A673 (cell line): ENCODE data around the gene NAGS. TPM values are rescaled to one million over a fixed set of nuclear protein-coding genes. Genes with fewer than 3 reads are reported as not detected.
"Not testable (repeated sequence)": the region's sequence is repeated elsewhere in the genome, so short reads cannot be mapped to it uniquely, and the experiment has no call there.

Source experiments
- BruUV-seq: library from RNA; stranded (reverse); fragments of 400-500 nt; replicated peaks from 2 replicates; lab custom pipeline; 2021; lab: Mats Ljungman, UMichigan
- CTCF ChIA-PET: fragments of 300-600 bp; sonication (Branson Sonifier 250); formaldehyde crosslinking; loops from one replicate; lab custom pipeline; 2022; ENCODE audit warnings: antibody characterized with exemption; lab: Charles Lee
- POLR2A ChIA-PET: fragments of 300-600 bp; sonication (Branson Sonifier 250); formaldehyde crosslinking; loops from one replicate; lab custom pipeline; 2022; ENCODE audit warnings: antibody characterized with exemption; ENCODE audit not compliant: low non-redundant PET; lab: Charles Lee
- DNase-seq: peaks from one replicate; pipeline ENCODE4 v3.0.0-alpha.2; 2015; ENCODE audit warnings: low spot score
- H3K27ac ChIP-seq: fragments of 200-600 bp; sonication (generic); 2 replicates; pipeline ENCODE4 v1.5.1; 2016; ENCODE audit warnings: mixed run types, low read depth, mild to moderate bottlenecking, mixed read lengths, antibody characterized with exemption, low read length; ENCODE audit not compliant: poor library complexity, severe bottlenecking
- H3K27me3 ChIP-seq: fragments of 200-600 bp; sonication (generic); replicated peaks from 2 replicates; pipeline ENCODE4 v1.6.1; 2017; ENCODE audit warnings: mixed run types, low read depth, mild to moderate bottlenecking, mixed read lengths, antibody characterized with exemption, low read length; ENCODE audit not compliant: insufficient read depth, poor library complexity
- H3K36me3 ChIP-seq: fragments of 200-600 bp; sonication (generic); 2 replicates; pipeline ENCODE4 v1.6.1; 2016; ENCODE audit warnings: mixed run types, mild to moderate bottlenecking, mixed read lengths, antibody characterized with exemption, low read length; ENCODE audit not compliant: insufficient read depth, poor library complexity, severe bottlenecking
- H3K4me1 ChIP-seq: fragments of 200-600 bp; sonication (generic); 2 replicates; pipeline ENCODE4 v1.6.1; 2017; ENCODE audit warnings: mixed run types, mild to moderate bottlenecking, mixed read lengths, antibody characterized with exemption, low read length; ENCODE audit not compliant: insufficient read depth, poor library complexity, severe bottlenecking
- H3K4me3 ChIP-seq: fragments of 200-600 bp; sonication (generic); 2 replicates; pipeline ENCODE4 v1.5.1; 2016; ENCODE audit warnings: low read depth, mixed run types, mild to moderate bottlenecking, mixed read lengths, low read length; ENCODE audit not compliant: poor library complexity, severe bottlenecking
- H3K9me3 ChIP-seq: fragments of 200-600 bp; sonication (generic); 2 replicates; pipeline ENCODE4 v1.6.1; 2016; ENCODE audit warnings: mixed run types, low read depth, mild to moderate bottlenecking, mixed read lengths, antibody characterized with exemption, low read length; ENCODE audit not compliant: poor library complexity, severe bottlenecking
- EZH2 ChIP-seq: fragments of 200-600 bp; sonication (generic); IDR thresholded peaks from 2 replicates; pipeline ENCODE4 v1.6.1; 2017; ENCODE audit warnings: borderline replicate concordance, low read depth, mild to moderate bottlenecking, mixed read lengths, antibody characterized with exemption, low read length; ENCODE audit not compliant: poor library complexity, severe bottlenecking
- intact Hi-C: fragments of 100-400 bp; cut with micrococcal nuclease; formaldehyde crosslinking; loops from one replicate; pipeline ENCODE4 v1.10.0; 2022; ENCODE audit not compliant: unreplicated experiment
- total RNA-seq: library from RNA; stranded (reverse); gene quantifications from 2 replicates; pipeline ENCODE4 v1.2.3, GENCODE V29; 2021
- TF ChIP-seq, protein P1 (sequence below): fragments of 300-800, 200-600 bp; sonication (generic); conservative IDR thresholded peaks from 2 replicates; pipeline ENCODE4 v1.5.1; 2017; ENCODE audit warnings: low read depth, mild to moderate bottlenecking, antibody characterized with exemption, low read length, moderate library complexity, mixed read lengths

Gene NAGS
- total RNA-seq, 1 experiment from 2014 or later, result 0.24 TPM

DNA sequence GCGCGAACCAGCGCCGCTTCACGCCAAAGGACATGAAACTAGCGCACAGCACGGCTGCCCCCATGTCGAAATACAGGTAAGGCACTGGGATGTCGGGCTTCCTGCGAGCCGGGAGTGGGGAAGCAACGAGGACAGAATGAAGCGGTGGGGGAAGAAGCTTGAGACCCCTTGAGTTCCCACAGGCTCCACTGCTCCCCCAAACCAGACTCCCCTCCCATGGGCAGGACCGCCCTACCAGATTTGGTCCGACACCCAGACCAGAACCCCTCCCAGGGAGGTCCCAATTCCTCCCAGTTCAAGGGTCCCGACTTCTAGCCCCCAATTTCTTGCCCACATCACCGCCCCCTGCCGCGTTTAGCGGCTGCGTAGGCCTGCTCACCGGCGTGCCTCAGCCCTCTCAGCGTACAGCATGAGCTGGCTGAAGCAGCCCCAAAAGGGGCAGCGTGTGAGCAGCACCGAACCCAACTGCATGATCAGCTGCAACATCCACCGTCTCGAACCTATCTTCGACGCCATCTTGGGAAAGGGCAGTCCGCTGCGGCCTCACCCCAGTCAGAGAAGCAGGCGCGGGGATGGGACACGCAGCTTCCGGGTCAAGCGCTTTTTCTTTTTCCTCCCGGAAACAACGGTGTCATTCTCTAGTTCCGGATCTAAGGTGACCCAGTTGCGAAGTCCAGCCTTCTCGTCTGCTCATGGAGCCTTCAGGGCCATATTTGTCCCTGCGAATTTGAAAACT is 10.2 kb downstream of the NAGS start, which contains the start of gene TMEM101:
Gene TMEM101, minus strand, starts transcription at position 527 of the 736 bp plus-strand sequence. Its CDS starts 11 bp downstream, at position 516.
- Histone ChIP-seq H3K27me3 (no peaks in the 10 kb centered on the region), H3K4me3 (peak within 1 kb of the TSS; percentile 82), H3K27ac (peak within 1 kb of the TSS; percentile 82), H3K9me3 (no peaks in the 10 kb centered on the region), H3K36me3 (no peaks in the 10 kb centered on the region), H3K4me1 (no peaks in the 10 kb centered on the region)
- BruUV-seq, result no TSS peak
- CTCF ChIA-PET, result no interaction called here
- POLR2A ChIA-PET, result no interaction called here
- intact Hi-C loops, result no loop called here
- DNase-seq, result peak; percentile 88
- TF ChIP-seq EZH2, result no peak
- TF ChIP-seq, protein P1, sequence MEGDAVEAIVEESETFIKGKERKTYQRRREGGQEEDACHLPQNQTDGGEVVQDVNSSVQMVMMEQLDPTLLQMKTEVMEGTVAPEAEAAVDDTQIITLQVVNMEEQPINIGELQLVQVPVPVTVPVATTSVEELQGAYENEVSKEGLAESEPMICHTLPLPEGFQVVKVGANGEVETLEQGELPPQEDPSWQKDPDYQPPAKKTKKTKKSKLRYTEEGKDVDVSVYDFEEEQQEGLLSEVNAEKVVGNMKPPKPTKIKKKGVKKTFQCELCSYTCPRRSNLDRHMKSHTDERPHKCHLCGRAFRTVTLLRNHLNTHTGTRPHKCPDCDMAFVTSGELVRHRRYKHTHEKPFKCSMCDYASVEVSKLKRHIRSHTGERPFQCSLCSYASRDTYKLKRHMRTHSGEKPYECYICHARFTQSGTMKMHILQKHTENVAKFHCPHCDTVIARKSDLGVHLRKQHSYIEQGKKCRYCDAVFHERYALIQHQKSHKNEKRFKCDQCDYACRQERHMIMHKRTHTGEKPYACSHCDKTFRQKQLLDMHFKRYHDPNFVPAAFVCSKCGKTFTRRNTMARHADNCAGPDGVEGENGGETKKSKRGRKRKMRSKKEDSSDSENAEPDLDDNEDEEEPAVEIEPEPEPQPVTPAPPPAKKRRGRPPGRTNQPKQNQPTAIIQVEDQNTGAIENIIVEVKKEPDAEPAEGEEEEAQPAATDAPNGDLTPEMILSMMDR, result no peak

DNA sequence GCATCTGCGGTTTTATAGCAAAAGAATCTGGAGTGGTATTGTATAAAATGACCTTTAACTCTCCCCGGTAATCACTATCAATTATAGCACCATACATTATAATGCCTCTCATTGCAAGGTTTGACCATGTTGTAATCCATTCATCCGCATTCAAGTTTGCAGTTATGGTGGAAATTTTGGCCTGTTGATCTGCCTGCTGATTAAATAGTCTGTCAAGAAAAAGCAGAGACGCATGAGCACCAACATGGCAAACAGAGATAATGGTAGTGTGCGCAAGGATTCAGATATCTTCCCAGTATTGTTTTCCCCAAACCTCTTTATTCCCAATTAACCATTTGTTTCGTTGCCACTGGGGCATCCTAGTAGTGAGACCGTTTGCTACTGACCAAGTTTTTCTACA is 16.8 kb downstream of the NAGS start:
- CTCF ChIA-PET, H3K36me3 ChIP-seq, intact Hi-C loops, H3K4me1 ChIP-seq, H3K27me3 ChIP-seq, BruUV-seq, H3K9me3 ChIP-seq, H3K4me3 ChIP-seq, POLR2A ChIA-PET, DNase-seq, H3K27ac ChIP-seq: not testable (repeated sequence)

DNA sequence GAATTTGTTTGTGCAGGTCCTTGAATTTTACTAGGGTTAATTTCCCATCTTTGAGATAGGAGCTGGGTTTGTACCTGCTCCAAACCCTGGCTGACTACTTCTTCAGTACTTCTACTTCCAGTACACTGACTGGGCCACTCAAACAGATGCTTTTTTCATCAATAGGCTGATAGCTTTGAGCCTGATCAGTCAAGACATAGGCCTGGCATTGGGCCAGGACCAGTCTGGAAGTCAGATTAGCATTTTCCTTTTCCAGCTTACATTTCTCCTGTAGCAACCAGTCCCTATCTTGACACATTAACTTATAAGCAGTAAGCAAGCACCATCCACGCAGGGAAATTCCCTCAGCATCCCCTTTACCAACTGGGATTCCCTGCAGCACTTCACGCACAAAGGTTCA is 17.8 kb downstream of the NAGS start:
- Histone ChIP-seq H3K4me3 (no peak overlapping the region), H3K27ac (no peak overlapping the region), H3K27me3 (no peaks in the 10 kb centered on the region), H3K36me3 (no peaks in the 10 kb centered on the region), H3K9me3 (no peaks in the 10 kb centered on the region), H3K4me1 (no peaks in the 10 kb centered on the region)
- TF ChIP-seq, protein P1, result no peak
- no peak for TF ChIP-seq EZH2
- no TSS peak for BruUV-seq
- no peak for DNase-seq
- POLR2A ChIA-PET, result interaction anchor here (0.6 to 1.0 kb wide), 2 partner anchors 16 to 20 kb away, joined by 4 to 7 read pairs; no protein-coding TSS in a partner anchor
- CTCF ChIA-PET, result no interaction called here
- intact Hi-C loops, result no loop called here
